SU-DHL-6 (cell line): ENCODE results near the gene KCNMB2.

Experiments
- CTCF ChIP-seq: fragments of 200-600 bp; sonication (generic); IDR thresholded peaks from one replicate; pipeline ENCODE4 v1.5.1; 2017; ENCODE audit warnings: antibody characterized with exemption, mild to moderate bottlenecking, low read length, moderate library complexity; ENCODE audit not compliant: insufficient read depth, poor library complexity, severe bottlenecking
- EZH2phosphoT487 ChIP-seq: fragments of 200-600 bp; sonication (generic), shearing (Covaris generic); conservative IDR thresholded peaks from 2 replicates; pipeline ENCODE4 v1.6.1; 2018; ENCODE audit warnings: mild to moderate bottlenecking, antibody characterized with exemption, low read length, moderate library complexity, mixed read lengths

- TF ChIP-seq CTCF (no peak), EZH2phosphoT487 (no peak)
These were observed 286.5 kb downstream of the KCNMB2 start for GRCh38 chr3:178822722-178823121.
